Stimulated activated CD8-positive, alpha-beta memory T cell treated with anti-CD3 and anti-CD28 coated beads, Interleukin-12 subunit alpha, Interleukin-12 subunit beta, amount 100 ng/mL, for 1 hour (primary cell): Measurements from ENCODE around the gene IL1RAP.

Experiments used
- DNase-seq: peaks from one replicate; pipeline ENCODE4 v3.0.0-alpha.2; 2020; ENCODE audit warnings: low read depth

IL1RAP gene

GRCh38 chr3:190615060-190615384, 101.1 kb downstream of the IL1RAP start:
- DNase-seq: no peak

GRCh38 chr3:190615607-190616006, 101.7 kb downstream of the IL1RAP start:
- DNase-seq: no peak

GRCh38 chr3:190616637-190617036, 102.8 kb downstream of the IL1RAP start:
- DNase-seq: no peak

GRCh38 chr3:190617185-190617584, 103.3 kb downstream of the IL1RAP start:
- no peak for DNase-seq

- no peak for DNase-seq
Observed at GRCh38 chr3:190618330-190619030, 104.6 kb downstream of the IL1RAP start.

- no peak for DNase-seq
Observed at GRCh38 chr3:190619353-190619752, 105.5 kb downstream of the IL1RAP start.

GRCh38 chr3:190619761-190620160, 105.9 kb downstream of the IL1RAP start:
- DNase-seq: no peak

GRCh38 chr3:190620886-190621608, 107.2 kb downstream of the IL1RAP start:
- DNase-seq: no peak

GRCh38 chr3:190621927-190622326, 108.0 kb downstream of the IL1RAP start:
- no peak for DNase-seq

GRCh38 chr3:190624282-190624681, 110.4 kb downstream of the IL1RAP start:
- DNase-seq: no peak

- DNase-seq: no peak
Observed at GRCh38 chr3:190626951-190627620, 113.2 kb downstream of the IL1RAP start.

GRCh38 chr3:190629088-190629487, 115.2 kb downstream of the IL1RAP start:
- DNase-seq: no peak

- no peak for DNase-seq
Observed at GRCh38 chr3:190631295-190631694, 117.4 kb downstream of the IL1RAP start.

- no peak for DNase-seq
Observed at GRCh38 chr3:190641564-190641963, 127.7 kb downstream of the IL1RAP start.

- no peak for DNase-seq
Observed at GRCh38 chr3:190642016-190642415, 128.1 kb downstream of the IL1RAP start.

GRCh38 chr3:190644035-190644434, 130.2 kb downstream of the IL1RAP start:
- DNase-seq: no peak

- no peak for DNase-seq
Observed at GRCh38 chr3:190644766-190645165, 130.9 kb downstream of the IL1RAP start.

- no peak for DNase-seq
Observed at GRCh38 chr3:190645932-190646460, 132.1 kb downstream of the IL1RAP start.

GRCh38 chr3:190646996-190647395, 133.1 kb downstream of the IL1RAP start:
- DNase-seq: no peak

- no peak for DNase-seq
Observed at GRCh38 chr3:190655933-190656332, 142.0 kb downstream of the IL1RAP start.

GRCh38 chr3:190658106-190658505, 144.2 kb downstream of the IL1RAP start:
- no peak for DNase-seq

GRCh38 chr3:190666821-190667220, 152.9 kb downstream of the IL1RAP start:
- DNase-seq: no peak

- no peak for DNase-seq
Observed at GRCh38 chr3:190671658-190672057, 157.8 kb downstream of the IL1RAP start.
